ENCODE data around the gene FBXO22.
"Not testable (repeated sequence)": the region's sequence is repeated elsewhere in the genome, so short reads cannot be mapped to it uniquely, and the experiment has no call there.

FBXO22 gene

GRCh38 chr15:75871589-75871988 is 32.1 kb upstream of the FBXO22 start:
- H3K4me3 ChIP-seq (ENCODE audit: insufficient read depth, low read depth, low read length); H3K27me3 ChIP-seq (ENCODE audit: control insufficient read depth, insufficient read depth, low read length, poor library complexity, severe bottlenecking); H3K4me1 ChIP-seq (ENCODE audit: control insufficient read depth, insufficient read depth, low read length); H3K27ac ChIP-seq (ENCODE audit: insufficient read depth, low read depth, low read length, poor library complexity, severe bottlenecking); H3K9me3 ChIP-seq (ENCODE audit: control insufficient read depth, low read length): not testable (repeated sequence)
- peaks cover 14% of the 10 kb centered on the region for H3K36me3 ChIP-seq (ENCODE audit: control insufficient read depth, insufficient read depth, low read length)
- 93% methylated on average over 1 of the region's 1 CpG for WGBS, 2 experiments

GRCh38 chr15:75872403-75872990 is 31.2 kb upstream of the FBXO22 start:
- no peak overlapping the region for H3K4me3 ChIP-seq (ENCODE audit: insufficient read depth, low read depth, low read length)
- no peaks in the 10 kb centered on the region for H3K27me3 ChIP-seq (ENCODE audit: control insufficient read depth, insufficient read depth, low read length, poor library complexity, severe bottlenecking)
- peaks cover 14% of the 10 kb centered on the region for H3K36me3 ChIP-seq (ENCODE audit: control insufficient read depth, insufficient read depth, low read length)
- H3K4me1 ChIP-seq (ENCODE audit: control insufficient read depth, insufficient read depth, low read length) = peaks cover under 1% of the 10 kb centered on the region
- WGBS, 2 experiments = 90 to 96% methylated on average over 2 to 4 of the region's 4 CpGs
- H3K9me3 ChIP-seq (ENCODE audit: control insufficient read depth, low read length) = no peaks in the 10 kb centered on the region
- no peak overlapping the region for H3K27ac ChIP-seq (ENCODE audit: insufficient read depth, low read depth, low read length, poor library complexity, severe bottlenecking)

GRCh38 chr15:75884041-75884440 is 19.6 kb upstream of the FBXO22 start:
- Histone ChIP-seq H3K27me3 (ENCODE audit: control insufficient read depth, insufficient read depth, low read length, poor library complexity, severe bottlenecking) (no peaks in the 10 kb centered on the region), H3K36me3 (ENCODE audit: control insufficient read depth, insufficient read depth, low read length) (no peaks in the 10 kb centered on the region), H3K9me3 (ENCODE audit: control insufficient read depth, low read length) (no peaks in the 10 kb centered on the region), H3K27ac (ENCODE audit: insufficient read depth, low read depth, low read length, poor library complexity, severe bottlenecking) (no peak overlapping the region), H3K4me1 (ENCODE audit: control insufficient read depth, insufficient read depth, low read length) (no peaks in the 10 kb centered on the region), H3K4me3 (ENCODE audit: insufficient read depth, low read depth, low read length) (no peak overlapping the region)
- WGBS, 2 experiments = 100% methylated on average over 1 of the region's 1 CpG; no CpG with 5 or more reads in 1 of the 2 experiments

- H3K4me1 ChIP-seq (ENCODE audit: control insufficient read depth, insufficient read depth, low read length) = no peaks in the 10 kb centered on the region
- H3K27me3 ChIP-seq (ENCODE audit: control insufficient read depth, insufficient read depth, low read length, poor library complexity, severe bottlenecking) = no peaks in the 10 kb centered on the region
- no peaks in the 10 kb centered on the region for H3K36me3 ChIP-seq (ENCODE audit: control insufficient read depth, insufficient read depth, low read length)
- no peaks in the 10 kb centered on the region for H3K9me3 ChIP-seq (ENCODE audit: control insufficient read depth, low read length)
- no peak overlapping the region for H3K4me3 ChIP-seq (ENCODE audit: insufficient read depth, low read depth, low read length)
- WGBS, 2 experiments = 89 to 100% methylated on average over 1 of the region's 1 CpG
- H3K27ac ChIP-seq (ENCODE audit: insufficient read depth, low read depth, low read length, poor library complexity, severe bottlenecking) = no peak overlapping the region
Observed at GRCh38 chr15:75887178-75887577, 16.5 kb upstream of the FBXO22 start.

GRCh38 chr15:75891895-75892294 is 11.8 kb upstream of the FBXO22 start:
- H3K27ac ChIP-seq (ENCODE audit: insufficient read depth, low read depth, low read length, poor library complexity, severe bottlenecking) = no peak overlapping the region
- no peaks in the 10 kb centered on the region for H3K27me3 ChIP-seq (ENCODE audit: control insufficient read depth, insufficient read depth, low read length, poor library complexity, severe bottlenecking)
- H3K4me3 ChIP-seq (ENCODE audit: insufficient read depth, low read depth, low read length) = no peak overlapping the region
- no peaks in the 10 kb centered on the region for H3K9me3 ChIP-seq (ENCODE audit: control insufficient read depth, low read length)
- peaks cover 4% of the 10 kb centered on the region for H3K36me3 ChIP-seq (ENCODE audit: control insufficient read depth, insufficient read depth, low read length)
- H3K4me1 ChIP-seq (ENCODE audit: control insufficient read depth, insufficient read depth, low read length) = no peaks in the 10 kb centered on the region

GRCh38 chr15:75895731-75896130 is 7.9 kb upstream of the FBXO22 start:
- Histone ChIP-seq H3K27ac (ENCODE audit: insufficient read depth, low read depth, low read length, poor library complexity, severe bottlenecking) (no peak overlapping the region), H3K9me3 (ENCODE audit: control insufficient read depth, low read length) (no peaks in the 10 kb centered on the region), H3K4me3 (ENCODE audit: insufficient read depth, low read depth, low read length) (no peak overlapping the region), H3K36me3 (ENCODE audit: control insufficient read depth, insufficient read depth, low read length) (peaks cover 4% of the 10 kb centered on the region), H3K4me1 (ENCODE audit: control insufficient read depth, insufficient read depth, low read length) (no peaks in the 10 kb centered on the region), H3K27me3 (ENCODE audit: control insufficient read depth, insufficient read depth, low read length, poor library complexity, severe bottlenecking) (no peaks in the 10 kb centered on the region)
- 87 to 95% methylated on average over 2 of the region's 2 CpGs for WGBS, 2 experiments

- H3K4me1 ChIP-seq (ENCODE audit: control insufficient read depth, insufficient read depth, low read length) = peaks cover 6% of the 10 kb centered on the region
- peaks cover 5% of the 10 kb centered on the region for H3K36me3 ChIP-seq (ENCODE audit: control insufficient read depth, insufficient read depth, low read length)
- H3K9me3 ChIP-seq (ENCODE audit: control insufficient read depth, low read length) = no peaks in the 10 kb centered on the region
- no peaks in the 10 kb centered on the region for H3K27me3 ChIP-seq (ENCODE audit: control insufficient read depth, insufficient read depth, low read length, poor library complexity, severe bottlenecking)
- H3K4me3 ChIP-seq (ENCODE audit: insufficient read depth, low read depth, low read length) = no peak overlapping the region
- no peak overlapping the region for H3K27ac ChIP-seq (ENCODE audit: insufficient read depth, low read depth, low read length, poor library complexity, severe bottlenecking)
Observed at GRCh38 chr15:75900577-75900976, 3.1 kb upstream of the FBXO22 start.

GRCh38 chr15:75902129-75902557 is 1.5 kb upstream of the FBXO22 start:
- H3K4me1 ChIP-seq (ENCODE audit: control insufficient read depth, insufficient read depth, low read length) = peaks cover 7% of the 10 kb centered on the region
- 65% methylated on average over 8 of the region's 8 CpGs for WGBS, 2 experiments
- H3K9me3 ChIP-seq (ENCODE audit: control insufficient read depth, low read length) = no peaks in the 10 kb centered on the region
- H3K27ac ChIP-seq (ENCODE audit: insufficient read depth, low read depth, low read length, poor library complexity, severe bottlenecking) = peak overlapping the region; percentile 27
- no peaks in the 10 kb centered on the region for H3K27me3 ChIP-seq (ENCODE audit: control insufficient read depth, insufficient read depth, low read length, poor library complexity, severe bottlenecking)
- peaks cover 6% of the 10 kb centered on the region for H3K36me3 ChIP-seq (ENCODE audit: control insufficient read depth, insufficient read depth, low read length)
- no peak overlapping the region for H3K4me3 ChIP-seq (ENCODE audit: insufficient read depth, low read depth, low read length)

GRCh38 chr15:75905231-75905630 is 1.6 kb downstream of the FBXO22 start:
- 94 to 95% methylated on average over 5 of the region's 5 CpGs for WGBS, 2 experiments
- Histone ChIP-seq H3K4me1 (ENCODE audit: control insufficient read depth, insufficient read depth, low read length) (peaks cover 7% of the 10 kb centered on the region), H3K9me3 (ENCODE audit: control insufficient read depth, low read length) (no peaks in the 10 kb centered on the region), H3K4me3 (ENCODE audit: insufficient read depth, low read depth, low read length) (no peak overlapping the region), H3K27ac (ENCODE audit: insufficient read depth, low read depth, low read length, poor library complexity, severe bottlenecking) (no peak overlapping the region), H3K27me3 (ENCODE audit: control insufficient read depth, insufficient read depth, low read length, poor library complexity, severe bottlenecking) (no peaks in the 10 kb centered on the region), H3K36me3 (ENCODE audit: control insufficient read depth, insufficient read depth, low read length) (peaks cover 19% of the 10 kb centered on the region)

GRCh38 chr15:75910355-75910754 is 6.7 kb downstream of the FBXO22 start:
- peaks cover 34% of the 10 kb centered on the region for H3K36me3 ChIP-seq (ENCODE audit: control insufficient read depth, insufficient read depth, low read length)
- H3K27ac ChIP-seq (ENCODE audit: insufficient read depth, low read depth, low read length, poor library complexity, severe bottlenecking); H3K4me1 ChIP-seq (ENCODE audit: control insufficient read depth, insufficient read depth, low read length); H3K4me3 ChIP-seq (ENCODE audit: insufficient read depth, low read depth, low read length); H3K27me3 ChIP-seq (ENCODE audit: control insufficient read depth, insufficient read depth, low read length, poor library complexity, severe bottlenecking); H3K9me3 ChIP-seq (ENCODE audit: control insufficient read depth, low read length): not testable (repeated sequence)
- 91 to 99% methylated on average over 3 of the region's 3 CpGs for WGBS, 2 experiments

- Histone ChIP-seq H3K27ac (ENCODE audit: insufficient read depth, low read depth, low read length, poor library complexity, severe bottlenecking) (no peak overlapping the region), H3K36me3 (ENCODE audit: control insufficient read depth, insufficient read depth, low read length) (peaks cover 17% of the 10 kb centered on the region), H3K4me1 (ENCODE audit: control insufficient read depth, insufficient read depth, low read length) (no peaks in the 10 kb centered on the region), H3K4me3 (ENCODE audit: insufficient read depth, low read depth, low read length) (no peak overlapping the region), H3K27me3 (ENCODE audit: control insufficient read depth, insufficient read depth, low read length, poor library complexity, severe bottlenecking) (no peaks in the 10 kb centered on the region), H3K9me3 (ENCODE audit: control insufficient read depth, low read length) (no peaks in the 10 kb centered on the region)
- WGBS, 2 experiments = 92 to 100% methylated on average over 1 of the region's 1 CpG
Observed at GRCh38 chr15:75916978-75917377, 13.3 kb downstream of the FBXO22 start.
